Peyer's patch (tissue), 4 donors: ENCODE measurements around the gene PHF5A.

Experiments used
- CTCF ChIP-seq, 6 experiments: fragments of 450-650 bp in 4 of 6; fragments of 200-600 bp in 2 of 6; sonication (generic) in 1 of 6; IDR thresholded peaks; one replicate each; pipeline ENCODE4 v1.5.1; 2017 to 2019; ENCODE audit warnings: antibody characterized with exemption in 6 of 6, mild to moderate bottlenecking in 3 of 6, moderate library complexity in 1 of 6
- POLR2A ChIP-seq, 2 donors: fragments of 450-650 bp; IDR thresholded peaks; one replicate each; pipeline ENCODE4 v1.5.1; 2017; ENCODE audit warnings: antibody characterized with exemption in 2 of 2, mild to moderate bottlenecking in 2 of 2, moderate library complexity in 2 of 2

GRCh38 chr22:41478891-41479521 lies 10.5 kb upstream of the PHF5A start:
- TF ChIP-seq CTCF (IDR thresholded peaks at IDR 0.05) (no peak), POLR2A (IDR thresholded peaks at IDR 0.05) (no peak)
